ENCODE data around the gene THADA. TPM values are rescaled to one million over a fixed set of nuclear protein-coding genes. Genes with fewer than 3 reads are reported as not detected.
"Not testable (repeated sequence)": the region's sequence is repeated elsewhere in the genome, so short reads cannot be mapped to it uniquely, and the experiment has no call there.

THADA gene
- total and polyA plus RNA-seq, 2 donors: 11.8 to 20.6 TPM

- no peaks in the 10 kb centered on the region for H3K27me3 ChIP-seq (ENCODE audit: control insufficient read depth in 2 of 2, insufficient read depth in 1 of 2, low read length in 1 of 2)
- H3K4me3 ChIP-seq (ENCODE audit: low read length in 2 of 2): no peak overlapping the region
- no peaks in the 10 kb centered on the region for H3K9me3 ChIP-seq (ENCODE audit: control insufficient read depth in 2 of 2, insufficient read depth in 1 of 2, low read length in 1 of 2)
- peak overlapping the region in 1 of 2 donors; percentile 53 for H3K27ac ChIP-seq (ENCODE audit: low read depth in 1 of 2, low read length in 1 of 2)
- H3K4me1 ChIP-seq (ENCODE audit: control insufficient read depth in 2 of 2, insufficient read depth in 2 of 2, low read length in 2 of 2): peaks cover 0 to 4% of the 10 kb centered on the region in 2 donors
- peak in 1 of 9 donors; percentile 21 for DNase-seq (ENCODE audit: low read depth in 6 of 9, low spot score in 9 of 9)
- H3K36me3 ChIP-seq (ENCODE audit: control insufficient read depth in 2 of 2, insufficient read depth in 2 of 2, low read length in 1 of 2): peaks cover 6 to 15% of the 10 kb centered on the region in 2 donors
- WGBS: 90% methylated on average over 1 of the region's 1 CpG
Observed at GRCh38 chr2:43538034-43538670, 57.7 kb downstream of the THADA start.

DNA sequence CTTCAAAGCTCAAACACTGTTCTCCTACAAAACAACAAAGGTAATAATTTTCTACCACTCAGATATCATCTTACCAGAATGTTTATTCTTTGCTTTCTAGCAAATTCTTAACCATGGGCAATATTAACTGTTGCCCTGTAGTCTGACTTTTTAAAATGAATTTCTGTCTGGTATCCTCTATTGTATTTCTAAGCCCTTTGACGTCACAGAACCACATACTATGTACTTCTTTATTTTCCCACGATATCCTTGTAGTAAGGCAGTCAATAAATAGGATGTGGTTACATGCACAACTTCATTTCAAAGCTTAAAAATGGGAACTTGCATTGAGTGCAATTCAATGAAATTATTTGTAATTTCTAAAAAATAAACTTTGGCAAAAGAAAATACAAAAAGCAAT, 58.7 kb downstream of the THADA start:
- Histone ChIP-seq H3K4me1 (ENCODE audit: control insufficient read depth in 2 of 2, insufficient read depth in 2 of 2, low read length in 2 of 2) (peaks cover 0 to 4% of the 10 kb centered on the region in 2 donors), H3K27me3 (ENCODE audit: control insufficient read depth in 2 of 2, insufficient read depth in 1 of 2, low read length in 1 of 2) (no peaks in the 10 kb centered on the region), H3K27ac (ENCODE audit: low read depth in 1 of 2, low read length in 1 of 2) (no peak overlapping the region), H3K9me3 (ENCODE audit: control insufficient read depth in 2 of 2, insufficient read depth in 1 of 2, low read length in 1 of 2) (no peaks in the 10 kb centered on the region), H3K4me3 (ENCODE audit: low read length in 2 of 2) (no peak overlapping the region), H3K36me3 (ENCODE audit: control insufficient read depth in 2 of 2, insufficient read depth in 2 of 2, low read length in 1 of 2) (peaks cover 6 to 15% of the 10 kb centered on the region in 2 donors)
- peak in 1 of 9 donors; percentile 56 for DNase-seq (ENCODE audit: low read depth in 6 of 9, low spot score in 9 of 9)
- WGBS: 9% methylated on average over 2 of the region's 2 CpGs

- Histone ChIP-seq H3K27me3 (ENCODE audit: control insufficient read depth in 2 of 2, insufficient read depth in 1 of 2, low read length in 1 of 2) (no peaks in the 10 kb centered on the region), H3K4me3 (ENCODE audit: low read length in 2 of 2) (no peak overlapping the region), H3K9me3 (ENCODE audit: control insufficient read depth in 2 of 2, insufficient read depth in 1 of 2, low read length in 1 of 2) (no peaks in the 10 kb centered on the region), H3K36me3 (ENCODE audit: control insufficient read depth in 2 of 2, insufficient read depth in 2 of 2, low read length in 1 of 2) (peaks cover 3 to 10% of the 10 kb centered on the region in 2 donors), H3K27ac (ENCODE audit: low read depth in 1 of 2, low read length in 1 of 2) (no peak overlapping the region), H3K4me1 (ENCODE audit: control insufficient read depth in 2 of 2, insufficient read depth in 2 of 2, low read length in 2 of 2) (peaks cover 0 to 4% of the 10 kb centered on the region in 2 donors)
- 97% methylated on average over 3 of the region's 3 CpGs for WGBS
- no peak for DNase-seq (ENCODE audit: low read depth in 6 of 9, low spot score in 9 of 9)
Observed at GRCh38 chr2:43534569-43534968, 61.3 kb downstream of the THADA start.

GRCh38 chr2:43532572-43532971, 63.3 kb downstream of the THADA start:
- not testable (repeated sequence) for H3K36me3 ChIP-seq (ENCODE audit: control insufficient read depth in 2 of 2, insufficient read depth in 2 of 2, low read length in 1 of 2); H3K27ac ChIP-seq (ENCODE audit: low read depth in 1 of 2, low read length in 1 of 2); H3K27me3 ChIP-seq (ENCODE audit: control insufficient read depth in 2 of 2, insufficient read depth in 1 of 2, low read length in 1 of 2); H3K9me3 ChIP-seq (ENCODE audit: control insufficient read depth in 2 of 2, insufficient read depth in 1 of 2, low read length in 1 of 2); H3K4me3 ChIP-seq (ENCODE audit: low read length in 2 of 2); H3K4me1 ChIP-seq (ENCODE audit: control insufficient read depth in 2 of 2, insufficient read depth in 2 of 2, low read length in 2 of 2); DNase-seq (ENCODE audit: low read depth in 6 of 9, low spot score in 9 of 9)
- 98% methylated on average over 3 of the region's 3 CpGs for WGBS

- Histone ChIP-seq H3K27ac (ENCODE audit: low read depth in 1 of 2, low read length in 1 of 2) (no peak overlapping the region), H3K4me1 (ENCODE audit: control insufficient read depth in 2 of 2, insufficient read depth in 2 of 2, low read length in 2 of 2) (no peaks in the 10 kb centered on the region), H3K36me3 (ENCODE audit: control insufficient read depth in 2 of 2, insufficient read depth in 2 of 2, low read length in 1 of 2) (peaks cover 0 to 6% of the 10 kb centered on the region in 2 donors), H3K4me3 (ENCODE audit: low read length in 2 of 2) (no peak overlapping the region), H3K9me3 (ENCODE audit: control insufficient read depth in 2 of 2, insufficient read depth in 1 of 2, low read length in 1 of 2) (no peaks in the 10 kb centered on the region), H3K27me3 (ENCODE audit: control insufficient read depth in 2 of 2, insufficient read depth in 1 of 2, low read length in 1 of 2) (no peaks in the 10 kb centered on the region)
- WGBS: 98% methylated on average over 3 of the region's 3 CpGs
- no peak for DNase-seq (ENCODE audit: low read depth in 6 of 9, low spot score in 9 of 9)
Observed at GRCh38 chr2:43531251-43531650, 64.6 kb downstream of the THADA start.

DNA sequence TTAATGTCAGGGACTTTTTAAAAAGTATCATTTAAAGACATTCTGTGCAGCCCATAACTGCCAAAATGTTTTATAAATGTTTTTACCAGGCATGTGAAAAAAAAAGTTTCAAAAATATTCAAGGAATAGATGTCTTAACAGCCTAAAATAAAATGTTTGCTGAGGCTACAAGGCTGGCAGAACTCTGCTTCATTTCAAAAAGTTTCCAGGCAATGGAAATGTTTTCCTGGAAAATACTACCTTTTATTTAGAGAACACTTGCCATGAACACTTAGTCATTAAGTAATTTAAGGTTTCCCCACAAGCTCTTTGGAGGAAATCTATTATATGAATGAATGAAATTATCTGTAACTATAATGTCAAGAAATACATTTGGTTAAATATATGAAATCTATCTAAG, 68.8 kb downstream of the THADA start:
- Histone ChIP-seq H3K27ac (ENCODE audit: low read depth in 1 of 2, low read length in 1 of 2) (no peak overlapping the region), H3K4me3 (ENCODE audit: low read length in 2 of 2) (no peak overlapping the region), H3K9me3 (ENCODE audit: control insufficient read depth in 2 of 2, insufficient read depth in 1 of 2, low read length in 1 of 2) (no peaks in the 10 kb centered on the region), H3K27me3 (ENCODE audit: control insufficient read depth in 2 of 2, insufficient read depth in 1 of 2, low read length in 1 of 2) (no peaks in the 10 kb centered on the region), H3K36me3 (ENCODE audit: control insufficient read depth in 2 of 2, insufficient read depth in 2 of 2, low read length in 1 of 2) (peaks cover 4 to 6% of the 10 kb centered on the region in 2 donors), H3K4me1 (ENCODE audit: control insufficient read depth in 2 of 2, insufficient read depth in 2 of 2, low read length in 2 of 2) (no peaks in the 10 kb centered on the region)
- no peak for DNase-seq (ENCODE audit: low read depth in 6 of 9, low spot score in 9 of 9)

- Histone ChIP-seq H3K36me3 (ENCODE audit: control insufficient read depth in 2 of 2, insufficient read depth in 2 of 2, low read length in 1 of 2) (peaks cover 4 to 6% of the 10 kb centered on the region in 2 donors), H3K4me3 (ENCODE audit: low read length in 2 of 2) (no peak overlapping the region), H3K9me3 (ENCODE audit: control insufficient read depth in 2 of 2, insufficient read depth in 1 of 2, low read length in 1 of 2) (no peaks in the 10 kb centered on the region), H3K27ac (ENCODE audit: low read depth in 1 of 2, low read length in 1 of 2) (no peak overlapping the region), H3K27me3 (ENCODE audit: control insufficient read depth in 2 of 2, insufficient read depth in 1 of 2, low read length in 1 of 2) (no peaks in the 10 kb centered on the region), H3K4me1 (ENCODE audit: control insufficient read depth in 2 of 2, insufficient read depth in 2 of 2, low read length in 2 of 2) (no peaks in the 10 kb centered on the region)
- WGBS: 100% methylated on average over 1 of the region's 1 CpG
- DNase-seq (ENCODE audit: low read depth in 6 of 9, low spot score in 9 of 9): no peak
Observed at GRCh38 chr2:43525506-43525905, 70.3 kb downstream of the THADA start.

DNA sequence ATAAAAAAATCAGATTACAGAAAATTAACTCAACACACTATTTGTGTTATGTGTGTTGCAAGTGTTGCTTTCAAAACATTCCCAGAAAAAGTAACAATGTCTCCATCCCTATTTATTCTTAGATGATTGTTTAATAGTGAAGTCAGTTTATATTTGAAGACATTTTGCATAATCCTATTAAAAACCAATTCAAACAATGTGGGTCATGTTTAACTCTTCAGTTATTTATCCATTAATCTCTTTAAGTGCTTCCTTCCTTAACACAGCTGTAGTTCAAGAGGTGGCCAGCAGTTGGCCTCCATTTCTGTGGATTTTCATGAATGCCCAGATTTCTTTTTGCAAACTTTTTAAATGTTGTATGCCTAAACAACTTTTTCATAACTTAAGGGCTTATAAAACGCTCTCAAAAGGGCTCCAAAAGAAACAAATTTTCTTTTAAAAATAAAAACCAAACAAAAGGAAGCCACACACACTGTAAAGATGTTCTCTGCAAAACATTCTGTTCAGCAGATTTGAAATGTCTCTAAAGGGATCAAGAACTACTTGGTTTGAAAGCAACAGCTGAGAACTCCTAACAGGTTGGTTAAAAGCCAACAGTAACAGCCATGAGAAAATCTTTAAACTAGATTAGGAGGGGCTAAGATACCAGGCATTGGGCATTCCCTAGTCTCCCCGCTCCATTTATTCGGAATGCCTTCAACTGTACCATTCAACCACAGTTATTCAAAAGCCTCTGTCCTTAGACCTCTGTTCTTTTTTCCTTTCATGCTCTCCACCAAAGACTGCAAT, 71.5 kb downstream of the THADA start:
- Histone ChIP-seq H3K9me3 (ENCODE audit: control insufficient read depth in 2 of 2, insufficient read depth in 1 of 2, low read length in 1 of 2) (no peaks in the 10 kb centered on the region), H3K27ac (ENCODE audit: low read depth in 1 of 2, low read length in 1 of 2) (no peak overlapping the region), H3K27me3 (ENCODE audit: control insufficient read depth in 2 of 2, insufficient read depth in 1 of 2, low read length in 1 of 2) (no peaks in the 10 kb centered on the region), H3K36me3 (ENCODE audit: control insufficient read depth in 2 of 2, insufficient read depth in 2 of 2, low read length in 1 of 2) (peaks cover 4 to 6% of the 10 kb centered on the region in 2 donors), H3K4me3 (ENCODE audit: low read length in 2 of 2) (no peak overlapping the region), H3K4me1 (ENCODE audit: control insufficient read depth in 2 of 2, insufficient read depth in 2 of 2, low read length in 2 of 2) (no peaks in the 10 kb centered on the region)
- 96% methylated on average over 3 of the region's 3 CpGs for WGBS
- no peak for DNase-seq (ENCODE audit: low read depth in 6 of 9, low spot score in 9 of 9)

DNA sequence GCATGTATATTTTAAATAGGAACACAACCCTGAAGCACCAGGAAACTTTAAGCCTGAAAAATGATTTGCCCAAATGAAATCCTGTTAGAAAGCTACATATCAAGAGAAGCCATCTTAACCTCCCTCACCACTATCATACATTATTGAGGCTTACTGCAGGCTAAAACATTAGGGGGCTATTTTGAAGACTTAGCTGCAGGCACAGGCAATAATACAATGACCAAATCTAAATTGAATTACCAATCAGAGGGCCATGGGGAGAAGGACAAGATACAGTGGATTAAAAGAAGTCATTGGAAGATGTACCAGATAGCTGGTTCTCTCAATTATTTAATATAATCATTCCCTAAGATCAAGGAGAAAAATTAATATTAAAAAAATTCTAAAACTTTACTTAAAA, 73.7 kb downstream of the THADA start:
- Histone ChIP-seq H3K4me1 (ENCODE audit: control insufficient read depth in 2 of 2, insufficient read depth in 2 of 2, low read length in 2 of 2) (peaks cover 0 to 4% of the 10 kb centered on the region in 2 donors), H3K27ac (ENCODE audit: low read depth in 1 of 2, low read length in 1 of 2) (no peak overlapping the region), H3K27me3 (ENCODE audit: control insufficient read depth in 2 of 2, insufficient read depth in 1 of 2, low read length in 1 of 2) (no peaks in the 10 kb centered on the region), H3K9me3 (ENCODE audit: control insufficient read depth in 2 of 2, insufficient read depth in 1 of 2, low read length in 1 of 2) (no peaks in the 10 kb centered on the region), H3K36me3 (ENCODE audit: control insufficient read depth in 2 of 2, insufficient read depth in 2 of 2, low read length in 1 of 2) (peaks cover 4 to 6% of the 10 kb centered on the region in 2 donors), H3K4me3 (ENCODE audit: low read length in 2 of 2) (no peak overlapping the region)
- DNase-seq (ENCODE audit: low read depth in 6 of 9, low spot score in 9 of 9): no peak
